GM18508 (cell line): Measurements from ENCODE around the gene ZNF486.
"Not testable (repeated sequence)": the region's sequence is repeated elsewhere in the genome, so short reads cannot be mapped to it uniquely, and the experiment has no call there.

Source experiments
- ATAC-seq: cut with Tn5 transposase; IDR thresholded peaks from one replicate; pipeline ENCODE4 v1.9.1; 2021; ENCODE audit warnings: moderate number of reproducible peaks; ENCODE audit not compliant: insufficient read depth, unreplicated experiment

Gene ZNF486

DNA sequence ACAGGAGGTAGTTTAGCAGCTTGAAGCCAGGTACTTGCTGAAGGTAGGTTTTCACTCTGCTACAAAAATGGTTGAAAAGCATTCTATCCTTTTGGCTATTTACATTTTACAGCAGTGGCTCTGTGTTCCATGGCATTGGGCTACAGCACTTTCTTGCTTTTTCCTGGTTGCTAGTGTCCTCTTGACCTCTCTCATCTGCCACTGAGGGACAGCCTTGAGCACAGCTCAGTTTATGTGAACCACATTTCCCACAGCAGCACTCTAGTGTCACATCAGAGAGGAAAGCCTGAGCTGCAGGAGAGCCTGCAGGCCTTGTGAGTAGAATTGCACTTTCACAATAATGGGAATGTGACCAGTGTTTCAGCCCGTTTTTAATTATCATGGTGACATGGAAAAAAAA lies 54.6 kb downstream of the ZNF486 start:
- not testable (repeated sequence) for ATAC-seq

DNA sequence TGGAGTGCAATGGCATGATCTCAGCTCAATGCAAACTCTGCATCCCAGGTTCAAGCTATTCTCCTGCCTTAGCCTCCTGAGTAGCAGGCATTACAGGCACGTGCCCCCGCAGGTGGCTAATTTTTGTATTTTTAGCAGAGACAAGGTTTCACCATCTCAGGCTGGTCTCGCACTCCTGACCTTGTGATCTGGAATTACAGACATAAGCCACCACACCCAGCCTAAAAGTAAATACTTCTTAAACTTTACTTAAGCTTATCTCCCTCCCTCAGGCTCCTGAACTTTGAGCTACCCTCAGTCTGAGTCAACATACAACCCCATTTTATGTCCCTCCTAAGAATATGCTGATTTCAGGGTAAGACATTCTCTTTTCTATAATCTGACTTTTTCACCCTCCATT lies 66.1 kb downstream of the ZNF486 start:
- ATAC-seq: no peak

DNA sequence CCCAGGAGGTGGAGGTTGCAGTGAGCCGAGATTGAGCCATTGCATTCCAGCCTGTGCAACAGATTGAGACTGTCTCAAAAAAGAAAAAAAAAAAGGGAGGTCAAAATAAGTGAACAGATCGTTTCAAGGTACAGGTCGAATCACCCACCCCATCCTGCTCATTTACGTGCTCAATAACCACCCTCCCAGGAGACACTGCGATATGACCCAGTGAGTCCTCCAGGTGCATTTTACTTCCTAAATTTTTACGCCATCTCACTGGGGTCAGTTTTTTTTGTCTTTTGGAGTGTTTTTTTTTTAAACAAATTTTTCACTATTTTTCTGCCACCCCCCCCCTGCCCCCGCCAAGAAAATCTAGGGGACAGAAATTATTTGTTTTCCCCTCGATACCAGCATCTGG lies 68.1 kb downstream of the ZNF486 start:
- ATAC-seq: no peak

DNA sequence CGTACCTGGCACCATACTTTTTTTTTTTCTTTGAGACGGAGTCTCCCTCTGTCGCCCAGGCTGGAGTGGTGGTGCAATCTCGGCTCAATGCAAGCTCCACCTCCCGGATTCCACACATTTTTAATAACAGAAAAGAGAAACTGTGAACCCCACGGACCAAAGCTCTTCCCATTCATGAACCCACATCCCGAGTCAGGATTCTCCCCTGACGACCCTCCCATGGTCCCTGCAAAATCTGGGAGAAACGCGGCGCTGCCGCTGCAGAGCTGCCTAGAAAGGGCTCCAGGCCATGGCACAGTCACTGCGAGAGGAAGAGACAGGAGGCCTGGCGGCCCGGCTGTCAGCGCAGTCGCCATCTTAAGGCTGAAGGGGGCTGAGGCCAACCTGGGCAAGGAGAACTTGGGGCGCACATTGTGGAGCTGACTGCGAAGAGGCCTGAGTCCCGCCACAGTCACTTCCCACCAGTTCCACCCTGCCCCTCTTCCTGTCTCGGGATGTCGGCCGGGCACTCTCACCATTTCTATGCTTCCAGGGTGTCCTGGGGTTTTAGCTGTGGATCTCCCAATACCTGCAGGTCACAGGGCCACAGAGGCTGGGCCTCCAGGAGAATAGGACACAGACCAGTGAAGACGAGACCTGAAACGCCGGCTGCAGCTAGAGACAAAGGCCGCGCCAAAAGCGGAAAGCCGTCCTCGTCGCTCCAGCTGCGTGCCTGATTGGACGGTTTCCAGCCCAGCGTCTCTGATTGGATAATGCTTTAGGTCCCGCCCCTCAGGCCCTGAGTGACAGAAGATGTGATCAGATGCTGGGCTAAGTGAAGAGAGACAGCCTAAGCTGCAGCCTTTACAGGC lies 71.0 kb downstream of the ZNF486 start:
- ATAC-seq: peak; percentile 70

DNA sequence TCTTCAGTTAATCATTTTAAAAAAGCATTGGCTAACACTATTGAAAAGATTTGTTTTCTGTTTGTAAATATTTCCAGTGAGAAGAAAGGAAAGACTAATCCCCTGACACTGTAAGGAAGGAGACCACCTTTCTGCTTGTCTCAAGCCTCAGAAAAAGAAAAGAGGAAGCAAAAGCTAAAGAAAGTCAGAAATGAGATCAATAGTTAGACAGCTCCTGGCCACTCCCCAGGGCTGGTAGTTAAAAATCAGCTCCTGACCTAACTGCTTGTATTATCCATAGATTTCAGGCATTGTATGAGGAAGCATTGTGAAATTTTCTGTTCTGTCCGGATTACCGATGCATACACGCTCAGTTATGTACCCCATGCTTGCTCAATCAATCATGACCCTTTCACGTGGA lies 76.6 kb downstream of the ZNF486 start:
- ATAC-seq: no peak

DNA sequence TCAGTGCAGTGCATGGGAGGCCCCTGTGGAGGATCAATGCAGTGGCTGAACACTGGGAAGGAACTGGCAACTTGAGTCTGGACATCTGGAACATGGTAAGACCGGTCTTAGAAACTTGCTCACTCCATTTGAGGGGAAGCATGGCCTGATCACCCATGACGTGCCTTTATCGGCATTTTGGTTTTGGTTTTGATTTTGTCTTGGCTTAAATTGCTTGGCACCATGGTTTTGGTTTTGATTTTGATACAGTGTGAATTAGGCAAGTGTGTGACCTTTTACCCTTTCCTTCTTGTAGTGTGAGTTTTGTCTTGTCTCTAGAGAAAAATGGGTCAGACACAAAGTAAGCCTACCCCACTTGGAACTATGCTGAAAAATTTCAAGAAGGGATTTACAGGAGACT lies 77.3 kb downstream of the ZNF486 start:
- ATAC-seq: no peak

DNA sequence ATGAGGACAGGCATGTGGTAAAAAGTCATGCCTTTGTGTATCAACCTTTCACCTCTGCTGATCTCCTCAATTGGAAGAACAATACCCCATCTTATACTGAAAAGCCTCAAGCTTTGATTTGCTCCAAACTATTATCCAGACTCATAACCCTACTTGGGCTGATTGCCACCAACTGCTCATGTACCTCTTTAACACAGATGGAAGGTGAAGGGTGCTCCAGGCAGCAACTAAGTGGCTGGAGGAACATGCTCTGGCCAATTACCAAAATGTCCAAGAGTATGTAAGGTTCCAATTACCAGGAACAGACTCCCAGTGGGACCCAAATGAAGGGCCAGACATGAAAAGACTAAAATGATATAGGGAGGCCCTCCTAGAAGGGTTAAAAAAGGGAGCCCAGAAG lies 78.3 kb downstream of the ZNF486 start:
- ATAC-seq: no peak

DNA sequence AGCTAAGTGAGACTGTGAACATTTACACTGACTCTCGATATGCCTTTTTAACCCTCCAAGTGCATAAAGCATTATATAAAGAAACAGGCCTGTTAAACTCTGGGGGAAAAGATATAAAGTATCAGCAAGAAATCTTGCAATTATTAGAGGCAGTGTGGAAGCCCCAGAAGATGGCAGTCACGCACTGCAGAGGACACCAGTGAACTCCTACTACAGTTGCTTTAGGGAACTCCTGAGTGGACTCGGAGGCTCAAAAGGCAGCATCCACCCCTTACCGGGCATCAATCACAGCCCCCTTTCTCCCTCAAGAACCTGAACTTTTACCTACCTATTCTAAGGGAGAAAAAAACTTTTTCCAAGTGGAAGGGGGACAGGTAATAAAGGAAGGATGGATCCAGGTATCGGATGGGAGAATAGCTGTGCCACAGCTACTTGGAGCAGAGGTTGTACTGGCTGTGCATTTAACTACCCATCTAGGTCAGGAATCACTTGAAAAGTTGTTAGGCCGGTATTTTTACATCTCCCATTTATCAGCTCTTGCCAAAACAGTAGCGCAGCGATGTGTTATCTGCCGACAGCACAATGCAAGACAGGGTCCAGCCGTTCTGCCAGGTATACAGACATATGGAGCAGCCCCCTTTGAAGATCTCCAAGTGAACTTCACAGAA lies 80.1 kb downstream of the ZNF486 start:
- no peak for ATAC-seq

DNA sequence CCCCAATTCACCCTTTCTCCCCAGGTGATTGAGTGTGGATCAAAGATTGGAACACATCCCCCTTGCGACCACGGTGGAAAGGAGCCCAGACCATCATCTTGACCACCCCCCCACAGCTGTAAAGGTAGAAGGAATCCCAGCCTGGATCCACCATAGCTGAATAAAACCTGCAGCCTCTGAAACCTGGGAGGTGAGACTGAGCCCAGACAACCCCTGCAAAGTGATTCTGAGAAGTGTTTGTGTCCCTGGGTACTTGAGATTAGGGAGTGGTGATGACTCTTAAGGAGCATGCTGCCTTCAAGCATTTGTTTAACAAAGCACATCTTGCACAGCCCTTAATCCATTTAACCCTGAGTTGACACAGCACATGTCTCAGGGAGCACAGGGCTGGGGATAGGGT lies 81.2 kb downstream of the ZNF486 start:
- not testable (repeated sequence) for ATAC-seq
